Tibial nerve (tissue), 4 donors: Measurements from ENCODE around the gene MCOLN1. TPM values are rescaled to one million over a fixed set of nuclear protein-coding genes. Genes with fewer than 3 reads are reported as not detected.

ENCODE experiments used
- DNase-seq, 2 donors: peaks; one replicate each; pipeline ENCODE4 v3.0.0-alpha.2; 2019; ENCODE audit warnings: low spot score in 2 of 2
- H3K27ac ChIP-seq, 4 donors: fragments of 200-600 bp; sonication (generic) in 3 of 4; one replicate each; pipeline ENCODE4 v1.5.1; 2017 to 2019; ENCODE audit warnings: mild to moderate bottlenecking in 1 of 4
- H3K27me3 ChIP-seq, 2 donors: fragments of 200-600 bp; sonication (generic) in 1 of 2; one replicate each; pipeline versions ENCODE4 v1.5.1 to v1.6.0; 2017 to 2019
- H3K36me3 ChIP-seq, 3 donors: fragments of 200-600 bp; sonication (generic); one replicate each; pipeline ENCODE4 v1.5.1; 2018 to 2019
- H3K4me1 ChIP-seq, 4 donors: fragments of 200-600 bp; sonication (generic) in 3 of 4; one replicate each; pipeline ENCODE4 v1.5.1; 2017 to 2019
- H3K4me3 ChIP-seq, 4 donors: fragments of 200-600 bp; sonication (generic) in 3 of 4; one replicate each; pipeline ENCODE4 v1.5.1; 2017 to 2019; ENCODE audit warnings: mild to moderate bottlenecking in 1 of 4, moderate library complexity in 1 of 4
- H3K9me3 ChIP-seq, 4 donors: fragments of 200-600 bp; sonication (generic) in 3 of 4; one replicate each; pipeline ENCODE4 v1.5.1; 2017 to 2019
- CTCF ChIP-seq, 5 experiments: fragments of 200-600 bp in 3 of 5; fragments of 450-650 bp in 2 of 5; sonication (generic) in 3 of 5; IDR thresholded peaks; one replicate each; pipeline ENCODE4 v1.5.1; 2016 to 2019; ENCODE audit warnings: antibody characterized with exemption in 5 of 5, mild to moderate bottlenecking in 3 of 5, moderate library complexity in 2 of 5
- EP300 ChIP-seq, 2 donors: sonication (generic); formaldehyde crosslinking; IDR thresholded peaks; one replicate each; pipeline ENCODE4 v1.6.1; 2017; ENCODE audit warnings: antibody characterized with exemption in 2 of 2, mild to moderate bottlenecking in 1 of 2
- POLR2A ChIP-seq, 2 donors: fragments of 450-650 bp; IDR thresholded peaks; one replicate each; pipeline ENCODE4 v1.6.1; 2017; ENCODE audit warnings: antibody characterized with exemption in 2 of 2, mild to moderate bottlenecking in 2 of 2, moderate library complexity in 2 of 2
- WGBS, 2 donors: methylation state at CpG; one replicate each; pipeline ENCODE4 v1.1.5; 2018; 5-methylcytosine and 5-hydroxymethylcytosine counted together
- total RNA-seq, 4 donors: library from RNA; depleted of rRNA; stranded (reverse); fragments of >200 nt; gene quantifications; one replicate each; pipeline ENCODE4 v1.1.0, GENCODE V29; 2016

MCOLN1 gene
- total RNA-seq, 4 donors from 2014 or later = 21.3 to 52.2 (median 31.3) TPM

GRCh38 chr19:7478173-7478842, 44.1 kb upstream of the MCOLN1 start:
- Histone ChIP-seq H3K27ac (no peak overlapping the region), H3K9me3 (no peaks in the 10 kb centered on the region), H3K36me3 (peaks cover 0 to 30% (median 0%) of the 10 kb centered on the region in 3 donors), H3K27me3 (no peaks in the 10 kb centered on the region), H3K4me1 (peaks cover 0 to 9% (median 0%) of the 10 kb centered on the region in 4 donors), H3K4me3 (no peak overlapping the region)
- no peak for DNase-seq
- TF ChIP-seq CTCF (IDR thresholded peaks at IDR 0.05) (no peak), EP300 (IDR thresholded peaks at IDR 0.05) (no peak), POLR2A (IDR thresholded peaks at IDR 0.05) (no peak)
- 67 to 71% methylated on average over 21 to 25 of the region's 26 CpGs for WGBS, 2 donors

- Histone ChIP-seq H3K4me1 (peaks cover 0 to 12% (median 0%) of the 10 kb centered on the region in 4 donors), H3K9me3 (no peaks in the 10 kb centered on the region), H3K27me3 (no peaks in the 10 kb centered on the region), H3K36me3 (peaks cover 0 to 30% (median 0%) of the 10 kb centered on the region in 3 donors), H3K27ac (no peak overlapping the region), H3K4me3 (no peak overlapping the region)
- TF ChIP-seq CTCF (IDR thresholded peaks at IDR 0.05) (no peak), POLR2A (IDR thresholded peaks at IDR 0.05) (no peak), EP300 (IDR thresholded peaks at IDR 0.05) (no peak)
- whole genome bisulfite sequencing, 2 donors = 91 to 100% methylated on average over 2 to 9 of the region's 9 CpGs
- no peak for DNase-seq
Observed at GRCh38 chr19:7478843-7479227, 43.6 kb upstream of the MCOLN1 start.

- peaks cover 0 to 38% (median 0%) of the 10 kb centered on the region in 3 donors for H3K36me3 ChIP-seq
- peak overlapping the region in 3 of 4 donors; percentile 1 to 49 (median 19) for H3K27ac ChIP-seq
- H3K9me3 ChIP-seq = no peaks in the 10 kb centered on the region
- H3K4me1 ChIP-seq = peaks cover 0 to 12% (median 0%) of the 10 kb centered on the region in 4 donors
- 48 to 55% methylated on average over 11 of the region's 11 CpGs for WGBS, 2 donors
- no peak overlapping the region for H3K4me3 ChIP-seq
- TF ChIP-seq EP300 (IDR thresholded peaks at IDR 0.05) = no peak
- TF ChIP-seq CTCF (IDR thresholded peaks at IDR 0.05) = no peak
- TF ChIP-seq POLR2A (IDR thresholded peaks at IDR 0.05) = no peak
- DNase-seq = no peak
- H3K27me3 ChIP-seq = no peaks in the 10 kb centered on the region
Observed at GRCh38 chr19:7480222-7480969, 42.0 kb upstream of the MCOLN1 start.

GRCh38 chr19:7480970-7481255, 41.5 kb upstream of the MCOLN1 start:
- 70 to 74% methylated on average over 7 of the region's 7 CpGs for WGBS, 2 donors
- TF ChIP-seq EP300 (IDR thresholded peaks at IDR 0.05) (no peak), CTCF (IDR thresholded peaks at IDR 0.05) (no peak), POLR2A (IDR thresholded peaks at IDR 0.05) (no peak)
- Histone ChIP-seq H3K36me3 (peaks cover 0 to 43% (median 0%) of the 10 kb centered on the region in 3 donors), H3K4me3 (no peak overlapping the region), H3K27me3 (no peaks in the 10 kb centered on the region), H3K27ac (peak overlapping the region in 1 of 4 donors; percentile 49), H3K4me1 (peaks cover 0 to 12% (median 0%) of the 10 kb centered on the region in 4 donors), H3K9me3 (no peaks in the 10 kb centered on the region)
- no peak for DNase-seq
